HEK293T (cell line): ENCODE measurements around the gene ZBTB47.

Experiments used
- BHLHE40 ChIP-seq: fragments of 450-650 bp; IDR thresholded peaks from 2 replicates; pipeline ENCODE4 v1.6.1; 2016; ENCODE audit warnings: mild to moderate bottlenecking, moderate library complexity, borderline replicate concordance
- SP1 ChIP-seq: fragments of 450-650 bp; IDR thresholded peaks from 2 replicates; pipeline ENCODE4 v1.6.1; 2017
- SUZ12 ChIP-seq: fragments of 450-650 bp; IDR thresholded peaks from 2 replicates; pipeline ENCODE4 v1.6.1; 2016; ENCODE audit warnings: mild to moderate bottlenecking

DNA sequence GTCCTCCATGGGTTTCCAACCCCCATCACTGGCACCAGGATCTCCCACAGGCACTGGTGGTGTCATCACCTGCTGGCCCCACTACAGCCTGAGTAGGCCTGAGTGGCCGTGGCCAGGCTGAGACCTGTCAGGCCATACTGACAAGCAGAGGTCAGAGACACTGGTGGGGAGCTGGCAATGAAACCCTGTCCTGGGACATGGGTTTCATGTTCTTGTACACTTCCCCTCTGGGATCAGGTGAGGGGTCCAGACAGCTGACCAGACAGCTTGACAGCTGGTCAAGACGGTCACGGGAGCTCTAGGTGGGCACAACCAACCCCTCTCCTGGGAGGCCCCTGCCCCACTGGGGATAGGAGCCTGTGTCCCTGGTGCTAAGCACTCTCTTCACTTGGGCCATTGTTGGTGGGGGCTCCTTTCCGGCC is 13.1 kb downstream of the ZBTB47 start:
- TF ChIP-seq SUZ12 (no peak), BHLHE40 (no peak), SP1 (no peak)
